ENCODE results near the gene GMPPA. TPM values are rescaled to one million over a fixed set of nuclear protein-coding genes. Genes with fewer than 3 reads are reported as not detected.

Gene GMPPA
- total and polyA plus RNA-seq, 7 donors, result 14.4 to 33.8 (median 20.0) TPM

- Histone ChIP-seq H3K27ac (no peak overlapping the region), H3K4me3 (peak overlapping the region; percentile 22), H3K36me3 (ENCODE audit: insufficient read depth in 1 of 2, low read depth in 1 of 2) (peaks cover 0 to 90% of the 10 kb centered on the region in 2 donors), H3K27me3 (ENCODE audit: insufficient read depth in 3 of 3, low read length in 2 of 3) (no peaks in the 10 kb centered on the region), H3K9me3 (no peaks in the 10 kb centered on the region), H3K4me1 (peaks cover 5% of the 10 kb centered on the region)
- DNase-seq (peak in 1 of 2 donors; percentile 47), ATAC-seq (peak in 2 of 4 donors; percentile 6 to 7)
- WGBS, 3 donors, result 44 to 55% (median 51%) methylated on average over 43 to 58 of the region's 58 CpGs
- no peak for TF ChIP-seq CTCF (IDR thresholded peaks at IDR 0.05)
- intact Hi-C loops (cut with DNase I), result no loop called here
Measured at GRCh38 chr2:219483451-219484342, 15.0 kb upstream of the GMPPA start.

- H3K36me3 ChIP-seq (ENCODE audit: insufficient read depth in 1 of 2, low read depth in 1 of 2), result peaks cover 0 to 90% of the 10 kb centered on the region in 2 donors
- no peak for DNase-seq
- no peak overlapping the region for H3K27ac ChIP-seq
- intact Hi-C loops (cut with DNase I), result no loop called here
- peaks cover 5% of the 10 kb centered on the region for H3K4me1 ChIP-seq
- H3K9me3 ChIP-seq, result no peaks in the 10 kb centered on the region
- peak overlapping the region; percentile 22 for H3K4me3 ChIP-seq
- 23 to 28% (median 25%) methylated on average over 65 to 89 of the region's 89 CpGs for WGBS, 3 donors
- no peak for TF ChIP-seq CTCF (IDR thresholded peaks at IDR 0.05)
- ATAC-seq, result no peak
- no peaks in the 10 kb centered on the region for H3K27me3 ChIP-seq (ENCODE audit: insufficient read depth in 3 of 3, low read length in 2 of 3)
Measured at GRCh38 chr2:219484343-219485200, 14.1 kb upstream of the GMPPA start.

DNA sequence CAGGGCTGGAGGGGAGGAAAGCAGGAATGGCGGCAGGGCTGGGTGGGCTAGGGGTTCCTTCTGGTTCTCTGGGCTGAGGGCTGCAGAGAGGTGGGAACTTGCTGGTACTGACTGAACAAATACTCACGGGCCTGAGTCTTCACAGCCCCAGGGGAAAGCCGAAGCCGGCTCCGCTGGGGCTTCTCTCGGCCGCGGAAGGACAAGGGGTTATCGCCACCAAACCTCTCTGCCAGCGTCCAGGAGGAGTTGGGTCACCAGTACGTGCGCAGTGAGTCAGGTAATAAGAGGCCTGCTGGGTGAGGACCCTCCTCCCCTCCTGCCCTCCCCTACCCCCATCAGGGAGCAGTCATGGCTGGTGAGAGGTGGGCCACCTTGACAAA, 13.5 kb upstream of the GMPPA start:
- TF ChIP-seq CTCF (IDR thresholded peaks at IDR 0.05), result no peak

DNA sequence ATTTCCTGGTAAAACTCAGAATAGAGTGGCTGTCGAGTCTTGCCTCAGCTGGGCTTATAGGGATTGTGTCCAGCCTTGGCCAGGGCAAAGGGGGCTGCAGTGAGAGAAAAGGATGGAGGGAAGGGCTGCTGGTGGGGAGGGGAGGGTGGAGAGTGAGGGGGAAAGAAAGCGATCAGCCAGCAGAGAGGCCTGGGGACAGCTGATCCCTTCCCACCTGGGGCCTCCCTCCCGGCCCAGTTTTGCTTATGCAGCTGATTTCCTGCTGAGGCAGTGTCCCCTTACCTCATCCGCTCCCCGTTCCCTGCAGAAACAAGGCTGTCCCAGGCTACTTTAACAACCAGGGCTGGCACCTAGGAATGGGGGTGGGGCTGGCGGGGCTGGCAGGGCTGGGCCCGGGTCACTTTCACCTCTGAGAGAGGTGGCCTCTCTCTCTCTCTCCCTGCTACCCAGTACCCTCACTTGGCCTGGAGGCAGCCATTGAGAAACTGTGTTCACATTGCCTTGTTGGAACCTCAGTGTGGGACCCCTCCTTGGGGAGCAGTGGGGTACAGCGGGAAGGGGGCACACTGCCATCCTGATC, 12.2 kb upstream of the GMPPA start:
- 19 to 41% (median 31%) methylated on average over 5 to 8 of the region's 8 CpGs for WGBS, 3 donors
- peak; percentile 4 to 29 (median 9) for ATAC-seq

More for the DNA sequence above, 13.5 kb upstream of the GMPPA start:
- ATAC-seq (peak in 2 of 4 donors; percentile 6 to 10), DNase-seq (no peak)
- Histone ChIP-seq H3K4me1 (peaks cover 5% of the 10 kb centered on the region), H3K27ac (no peak overlapping the region), H3K27me3 (ENCODE audit: insufficient read depth in 3 of 3, low read length in 2 of 3) (no peaks in the 10 kb centered on the region), H3K4me3 (no peak overlapping the region), H3K36me3 (ENCODE audit: insufficient read depth in 1 of 2, low read depth in 1 of 2) (peaks cover 0 to 90% of the 10 kb centered on the region in 2 donors), H3K9me3 (no peaks in the 10 kb centered on the region)
- intact Hi-C loops (cut with DNase I), result no loop called here
- 65 to 69% (median 68%) methylated on average over 12 of the region's 12 CpGs for WGBS, 3 donors

More for the DNA sequence above, 12.2 kb upstream of the GMPPA start:
- no peaks in the 10 kb centered on the region for H3K27me3 ChIP-seq (ENCODE audit: insufficient read depth in 3 of 3, low read length in 2 of 3)
- H3K27ac ChIP-seq, result no peak overlapping the region
- intact Hi-C loops (cut with DNase I), result no loop called here
- H3K4me3 ChIP-seq, result no peak overlapping the region
- no peak for DNase-seq
- TF ChIP-seq CTCF (IDR thresholded peaks at IDR 0.05), result no peak
- H3K9me3 ChIP-seq, result no peaks in the 10 kb centered on the region
- H3K4me1 ChIP-seq, result peaks cover 5% of the 10 kb centered on the region
- peaks cover 0 to 90% of the 10 kb centered on the region in 2 donors for H3K36me3 ChIP-seq (ENCODE audit: insufficient read depth in 1 of 2, low read depth in 1 of 2)

All from psoas muscle (tissue), 8 donors.